Mucosa of descending colon (tissue), 3 donors: ENCODE data around the gene CFAP43. TPM values are rescaled to one million over a fixed set of nuclear protein-coding genes. Genes with fewer than 3 reads are reported as not detected.
A peak's percentile ranks its signal among the peaks of the same experiment; 100 is the strongest.

Source experiments
- ATAC-seq: fragments of 200-7000 bp; cut with Tn5 transposase; one replicate; pipeline ENCODE4 v1.9.1; 2020; ENCODE audit warnings: mild to moderate bottlenecking, moderate library complexity
- DNase-seq, 3 donors: peaks; one replicate each; pipeline ENCODE4 v3.0.0-alpha.2; 2020
- H3K36me3 ChIP-seq: fragments of 200-600 bp; one replicate; pipeline ENCODE4 v1.8.0; 2021; ENCODE audit warnings: low read depth, mild to moderate bottlenecking
- H3K4me1 ChIP-seq: fragments of 200-600 bp; one replicate; pipeline ENCODE4 v1.8.0; 2021; ENCODE audit warnings: low read depth, mild to moderate bottlenecking
- H3K4me3 ChIP-seq: fragments of 200-600 bp; one replicate; pipeline ENCODE4 v1.8.0; 2021; ENCODE audit warnings: mild to moderate bottlenecking
- H3K9me3 ChIP-seq: fragments of 200-600 bp; one replicate; pipeline ENCODE4 v1.8.0; 2021; ENCODE audit warnings: mild to moderate bottlenecking
- intact Hi-C, 2 donors: fragments of 100-400 bp; cut with DNase I in 1 of 2; cut with micrococcal nuclease in 1 of 2; formaldehyde crosslinking; loops; one replicate each; pipeline versions ENCODE4 v1.11.0 to v1.11.1; 2022; cut with DNase I, micrococcal nuclease
- total RNA-seq, 3 donors: library from RNA; stranded (reverse); fragmentation: NEBNext Ultra II Directional in 2 of 3; extraction: Animal tissue kit (Norgen Biotek cat#: 25700) in 2 of 3; gene quantifications; one replicate each; pipeline versions ENCODE4 v1.2.1 to v1.2.4, GENCODE V29; 2021 to 2023
- TF ChIP-seq, protein P1 (sequence below): fragments of 200-600 bp; IDR thresholded peaks from one replicate; pipeline ENCODE4 v1.8.0; 2022; ENCODE audit warnings: antibody characterized with exemption, mild to moderate bottlenecking
- donor health status: DM: no; HTN: no; CAD: no; lungs with moderate emphysema.
- donor health status: DM: no; HTN: no; CAD: no.
- donor health status: DM: no; HTN: yes; CAD: no.

The CFAP43 gene
- total RNA-seq, 3 donors from 2014 or later, result 0.22 to 0.58 (median 0.32) TPM

- intact Hi-C loops, result no loop called here
- Histone ChIP-seq H3K36me3 (no peaks in the 10 kb centered on the region), H3K9me3 (peaks cover 4% of the 10 kb centered on the region), H3K4me3 (no peak overlapping the region), H3K4me1 (no peaks in the 10 kb centered on the region)
- TF ChIP-seq, protein P1, sequence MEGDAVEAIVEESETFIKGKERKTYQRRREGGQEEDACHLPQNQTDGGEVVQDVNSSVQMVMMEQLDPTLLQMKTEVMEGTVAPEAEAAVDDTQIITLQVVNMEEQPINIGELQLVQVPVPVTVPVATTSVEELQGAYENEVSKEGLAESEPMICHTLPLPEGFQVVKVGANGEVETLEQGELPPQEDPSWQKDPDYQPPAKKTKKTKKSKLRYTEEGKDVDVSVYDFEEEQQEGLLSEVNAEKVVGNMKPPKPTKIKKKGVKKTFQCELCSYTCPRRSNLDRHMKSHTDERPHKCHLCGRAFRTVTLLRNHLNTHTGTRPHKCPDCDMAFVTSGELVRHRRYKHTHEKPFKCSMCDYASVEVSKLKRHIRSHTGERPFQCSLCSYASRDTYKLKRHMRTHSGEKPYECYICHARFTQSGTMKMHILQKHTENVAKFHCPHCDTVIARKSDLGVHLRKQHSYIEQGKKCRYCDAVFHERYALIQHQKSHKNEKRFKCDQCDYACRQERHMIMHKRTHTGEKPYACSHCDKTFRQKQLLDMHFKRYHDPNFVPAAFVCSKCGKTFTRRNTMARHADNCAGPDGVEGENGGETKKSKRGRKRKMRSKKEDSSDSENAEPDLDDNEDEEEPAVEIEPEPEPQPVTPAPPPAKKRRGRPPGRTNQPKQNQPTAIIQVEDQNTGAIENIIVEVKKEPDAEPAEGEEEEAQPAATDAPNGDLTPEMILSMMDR, result no peak
- DNase-seq (no peak), ATAC-seq (no peak)
Observed at GRCh38 chr10:104242545-104242944, 10.4 kb upstream of the CFAP43 start.

DNA sequence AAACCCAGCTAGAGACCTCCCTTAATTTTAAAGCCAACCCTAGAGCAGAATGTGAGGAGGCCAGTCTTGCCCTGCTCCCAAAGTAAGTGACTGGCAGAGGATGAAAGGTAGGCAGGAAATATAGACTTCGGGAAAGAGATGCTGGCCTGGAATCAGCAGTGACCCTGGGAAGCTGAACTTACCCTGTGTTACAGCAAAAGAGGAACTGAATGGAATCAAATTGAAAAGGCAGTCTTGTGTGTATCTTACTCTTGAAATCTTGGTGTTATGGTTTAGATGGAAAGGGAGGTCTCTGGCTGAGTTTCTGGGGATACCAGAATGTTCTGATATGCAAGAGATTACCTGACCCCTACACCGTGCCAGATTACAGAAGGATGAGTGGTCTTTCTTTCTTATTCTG lies 7.9 kb upstream of the CFAP43 start:
- ATAC-seq (no peak), DNase-seq (no peak)
- H3K36me3 ChIP-seq, result no peaks in the 10 kb centered on the region
- TF ChIP-seq, protein P1, result no peak
- H3K4me1 ChIP-seq, result no peaks in the 10 kb centered on the region
- intact Hi-C loops, result no loop called here
- H3K9me3 ChIP-seq, result no peaks in the 10 kb centered on the region
- H3K4me3 ChIP-seq, result no peak overlapping the region

DNA sequence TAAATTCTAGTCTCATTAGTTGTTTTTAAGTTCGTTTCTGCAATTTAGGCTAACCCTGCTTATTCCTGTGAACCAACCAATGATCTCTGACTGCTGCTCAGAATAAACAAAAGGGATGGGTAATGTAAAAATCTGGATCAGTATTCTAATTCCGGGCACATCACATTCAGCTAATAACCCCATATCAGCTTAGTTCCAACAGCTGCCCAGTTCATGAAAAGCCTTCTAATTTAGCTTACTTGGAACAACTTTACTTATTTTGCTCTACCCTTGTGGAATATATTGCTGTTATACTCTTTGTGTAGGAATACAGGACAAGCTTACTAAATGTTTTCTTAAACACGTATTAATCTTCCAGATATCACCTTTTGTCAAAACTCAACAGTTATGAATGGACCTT lies 3.6 kb upstream of the CFAP43 start:
- TF ChIP-seq, protein P1, result no peak
- no peaks in the 10 kb centered on the region for H3K36me3 ChIP-seq
- H3K9me3 ChIP-seq, result no peaks in the 10 kb centered on the region
- ATAC-seq (no peak), DNase-seq (no peak)
- H3K4me3 ChIP-seq, result no peak overlapping the region
- intact Hi-C loops, result no loop called here
- H3K4me1 ChIP-seq, result no peaks in the 10 kb centered on the region

DNA sequence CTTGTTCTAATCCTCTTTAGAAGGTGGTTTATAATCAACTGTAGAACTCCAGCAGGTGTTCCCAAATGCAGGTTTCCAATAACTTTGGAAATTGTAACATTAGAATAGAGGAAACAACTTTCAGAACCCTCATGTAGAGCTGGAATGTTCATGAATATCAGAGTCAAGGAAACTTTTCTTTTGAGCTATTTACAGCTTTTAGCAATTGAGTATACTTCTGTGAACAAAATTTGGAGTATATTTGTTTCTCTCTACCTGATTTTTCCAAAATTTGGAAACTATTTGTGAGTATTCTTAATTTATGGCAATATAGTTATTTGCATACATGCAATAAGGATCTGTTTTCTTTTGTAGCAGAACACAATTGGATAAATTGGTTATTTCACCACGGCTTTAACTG lies 2.8 kb upstream of the CFAP43 start:
- Histone ChIP-seq H3K4me1 (no peaks in the 10 kb centered on the region), H3K4me3 (no peak overlapping the region), H3K9me3 (no peaks in the 10 kb centered on the region), H3K36me3 (no peaks in the 10 kb centered on the region)
- ATAC-seq (no peak), DNase-seq (no peak)
- TF ChIP-seq, protein P1, result no peak
- intact Hi-C loops, result no loop called here

DNA sequence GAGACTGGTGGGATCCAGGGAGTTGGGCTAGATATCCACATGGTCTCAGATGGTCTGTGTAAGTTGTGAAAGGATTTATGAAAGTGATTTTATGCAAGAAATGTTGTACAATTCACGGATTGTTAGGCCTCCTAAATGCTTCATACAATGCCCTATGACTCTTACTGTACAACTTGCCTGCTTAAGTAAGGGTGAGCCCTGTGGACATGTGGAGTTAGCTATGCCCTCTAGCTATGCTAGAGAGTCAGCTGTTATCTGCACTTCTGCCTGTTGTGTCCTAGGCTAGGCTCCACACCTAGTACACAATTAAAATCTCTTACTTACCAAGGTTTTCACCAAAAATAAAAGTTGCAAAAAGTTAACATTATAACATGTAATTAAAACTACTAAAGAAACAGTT lies 1.7 kb upstream of the CFAP43 start:
- ATAC-seq (no peak), DNase-seq (no peak)
- H3K36me3 ChIP-seq, result no peaks in the 10 kb centered on the region
- H3K9me3 ChIP-seq, result no peaks in the 10 kb centered on the region
- H3K4me3 ChIP-seq, result no peak overlapping the region
- TF ChIP-seq, protein P1, result no peak
- no peaks in the 10 kb centered on the region for H3K4me1 ChIP-seq
- intact Hi-C loops, result no loop called here

GRCh38 chr10:104232613-104233102 lies 494 bp upstream of the CFAP43 start:
- TF ChIP-seq, protein P1, result no peak
- H3K4me1 ChIP-seq, result no peaks in the 10 kb centered on the region
- H3K4me3 ChIP-seq, result no peak overlapping the region
- ATAC-seq, result peak; percentile 31
- no peaks in the 10 kb centered on the region for H3K9me3 ChIP-seq
- DNase-seq, result no peak
- no peaks in the 10 kb centered on the region for H3K36me3 ChIP-seq
- intact Hi-C loops, result no loop called here
